Transverse colon (tissue), 4 donors: ENCODE measurements around the gene PARM1. TPM values are rescaled to one million over a fixed set of nuclear protein-coding genes. Genes with fewer than 3 reads are reported as not detected.

Experiments used
- DNase-seq: peaks from one replicate; pipeline ENCODE4 v3.0.0-alpha.2; 2019
- H3K27ac ChIP-seq, 4 donors: fragments of 200-600 bp; sonication (generic); 2 replicates each; pipeline ENCODE4 v1.5.1; 2016 to 2018; ENCODE audit warnings: inconsistent platforms in 4 of 4
- H3K27me3 ChIP-seq: fragments of 200-600 bp; sonication (generic); 2 replicates; pipeline ENCODE4 v1.5.1; 2017; ENCODE audit warnings: inconsistent platforms
- H3K36me3 ChIP-seq, 4 donors: fragments of 200-600 bp; sonication (generic); 2 replicates each; pipeline ENCODE4 v1.5.1; 2017 to 2019; ENCODE audit warnings: inconsistent platforms in 4 of 4
- H3K4me1 ChIP-seq, 4 donors: fragments of 200-600 bp; sonication (generic); 2 replicates each; pipeline ENCODE4 v1.5.1; 2017 to 2020; ENCODE audit warnings: inconsistent platforms in 4 of 4
- H3K4me3 ChIP-seq, 4 donors: fragments of 200-600 bp; sonication (generic); 1 replicate in 1 of 4; 2 replicates in 3 of 4; pipeline versions ENCODE4 v1.5.1 to v1.6.1; 2017 to 2019; ENCODE audit warnings: inconsistent platforms in 4 of 4
- H3K9me3 ChIP-seq, 2 donors: fragments of 200-600 bp; sonication (generic); 2 replicates each; pipeline ENCODE4 v1.5.1; 2017 to 2019; ENCODE audit warnings: inconsistent platforms in 2 of 2
- EP300 ChIP-seq: sonication (generic); formaldehyde crosslinking; IDR thresholded peaks from one replicate; pipeline ENCODE4 v1.6.1; 2017; ENCODE audit warnings: antibody characterized with exemption, low read depth
- POLR2A ChIP-seq: fragments of 450-650 bp; IDR thresholded peaks from one replicate; pipeline ENCODE4 v1.6.1; 2016; ENCODE audit warnings: antibody characterized with exemption, mild to moderate bottlenecking, moderate library complexity
- POLR2AphosphoS5 ChIP-seq, 3 donors: sonication (generic); formaldehyde crosslinking; IDR thresholded peaks; one replicate each; pipeline ENCODE4 v1.6.1; 2016; ENCODE audit warnings: antibody characterized with exemption in 3 of 3
- WGBS, 2 donors: methylation state at CpG; one replicate each; pipeline ENCODE4 v1.1.5; 2018; ENCODE audit warnings: low coverage in 1 of 2; 5-methylcytosine and 5-hydroxymethylcytosine counted together
- in situ Hi-C, 4 donors: fragments of 200-750 bp; cut with MboI; loops; one replicate each; pipeline versions ENCODE4 v1.15.0 to v1.15.1; 2017; ENCODE audit warnings: low sequenced_read_pairs in 3 of 4, low pct_ligation_motif_present in 1 of 4, low pct_unique_long_range_greater_than_20kb in 1 of 4
- intact Hi-C: fragments of 100-400 bp; cut with DNase I; formaldehyde crosslinking; loops from one replicate; pipeline ENCODE4 v1.15.1; 2023; ENCODE audit warnings: low total_unique reads
- total RNA-seq, 4 donors: library from RNA; depleted of rRNA; stranded (reverse); fragments of >200 nt; gene quantifications; one replicate each; pipeline ENCODE4 v1.1.0, GENCODE V29; 2016
- TF ChIP-seq, protein P1 (sequence below), 5 experiments: fragments of 200-600 bp in 3 of 5; fragments of 450-650 bp in 2 of 5; sonication (generic) in 3 of 5; IDR thresholded peaks; 1 replicate in 2 of 5; 2 replicates in 3 of 5; pipeline ENCODE4 v1.5.1; 2016 to 2017; ENCODE audit warnings: antibody characterized with exemption in 5 of 5, inconsistent platforms in 3 of 5, mild to moderate bottlenecking in 2 of 5, moderate library complexity in 1 of 5

PARM1 gene
- total RNA-seq, 4 donors from 2014 or later, result 61.7 to 183 (median 120) TPM

DNA sequence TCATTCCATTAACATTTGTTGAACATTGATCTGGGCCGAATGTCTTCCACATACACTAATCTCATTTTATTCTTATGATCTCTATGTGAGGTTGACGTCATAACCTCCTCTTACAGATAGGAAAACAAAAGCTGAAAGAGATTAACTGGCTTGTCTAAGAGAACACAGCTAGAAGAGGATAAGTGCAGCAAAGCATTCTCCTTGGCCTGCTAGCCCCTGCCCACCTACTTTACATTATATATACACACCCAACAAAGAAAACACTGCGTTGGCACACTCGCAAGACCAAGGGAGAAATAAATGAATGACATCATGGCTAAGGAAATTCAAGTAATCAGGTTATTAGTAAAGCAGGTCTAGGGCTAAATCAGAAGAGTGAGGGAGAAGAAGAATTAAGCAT, 138.4 kb downstream of the PARM1 start:
- intact Hi-C loops (no loop called here), in situ Hi-C loops (no loop called here)
- Histone ChIP-seq H3K36me3 (no peaks in the 10 kb centered on the region), H3K27me3 (no peaks in the 10 kb centered on the region), H3K4me1 (no peaks in the 10 kb centered on the region), H3K9me3 (no peaks in the 10 kb centered on the region), H3K4me3 (no peak overlapping the region), H3K27ac (no peak overlapping the region)
- 44 to 65% methylated on average over 4 of the region's 4 CpGs for WGBS, 2 donors
- no peak for DNase-seq
- TF ChIP-seq POLR2AphosphoS5 (IDR thresholded peaks at IDR 0.05) (no peak), EP300 (no peak), POLR2A (no peak)
- TF ChIP-seq, protein P1, sequence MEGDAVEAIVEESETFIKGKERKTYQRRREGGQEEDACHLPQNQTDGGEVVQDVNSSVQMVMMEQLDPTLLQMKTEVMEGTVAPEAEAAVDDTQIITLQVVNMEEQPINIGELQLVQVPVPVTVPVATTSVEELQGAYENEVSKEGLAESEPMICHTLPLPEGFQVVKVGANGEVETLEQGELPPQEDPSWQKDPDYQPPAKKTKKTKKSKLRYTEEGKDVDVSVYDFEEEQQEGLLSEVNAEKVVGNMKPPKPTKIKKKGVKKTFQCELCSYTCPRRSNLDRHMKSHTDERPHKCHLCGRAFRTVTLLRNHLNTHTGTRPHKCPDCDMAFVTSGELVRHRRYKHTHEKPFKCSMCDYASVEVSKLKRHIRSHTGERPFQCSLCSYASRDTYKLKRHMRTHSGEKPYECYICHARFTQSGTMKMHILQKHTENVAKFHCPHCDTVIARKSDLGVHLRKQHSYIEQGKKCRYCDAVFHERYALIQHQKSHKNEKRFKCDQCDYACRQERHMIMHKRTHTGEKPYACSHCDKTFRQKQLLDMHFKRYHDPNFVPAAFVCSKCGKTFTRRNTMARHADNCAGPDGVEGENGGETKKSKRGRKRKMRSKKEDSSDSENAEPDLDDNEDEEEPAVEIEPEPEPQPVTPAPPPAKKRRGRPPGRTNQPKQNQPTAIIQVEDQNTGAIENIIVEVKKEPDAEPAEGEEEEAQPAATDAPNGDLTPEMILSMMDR (IDR thresholded peaks at IDR 0.05), result no peak

DNA sequence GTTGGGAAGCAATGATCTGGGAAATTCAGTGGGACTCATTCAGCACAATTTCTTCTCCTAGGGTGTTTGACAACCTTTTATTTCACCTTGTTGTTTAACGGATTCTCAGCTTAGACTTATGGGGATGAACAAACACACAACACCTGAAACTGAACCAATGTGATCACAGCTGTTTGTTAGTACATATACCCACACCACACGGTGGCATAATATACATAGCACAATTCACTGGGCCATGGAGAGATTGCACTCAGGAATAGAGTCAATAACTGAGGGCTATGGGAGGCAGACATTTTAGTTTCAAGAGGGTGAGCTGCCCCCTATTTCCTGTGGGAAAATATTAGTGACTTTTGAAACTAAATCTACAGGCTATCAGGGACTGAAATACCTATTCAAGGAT, 148.0 kb downstream of the PARM1 start:
- WGBS, 2 donors, result 93 to 100% methylated on average over 1 to 2 of the region's 2 CpGs
- Histone ChIP-seq H3K4me1 (no peaks in the 10 kb centered on the region), H3K27ac (no peak overlapping the region), H3K9me3 (no peaks in the 10 kb centered on the region), H3K36me3 (no peaks in the 10 kb centered on the region), H3K4me3 (no peak overlapping the region), H3K27me3 (no peaks in the 10 kb centered on the region)
- no peak for TF ChIP-seq POLR2AphosphoS5 (IDR thresholded peaks at IDR 0.05)
- no peak for DNase-seq
- intact Hi-C loops (no loop called here), in situ Hi-C loops (no loop called here)

DNA sequence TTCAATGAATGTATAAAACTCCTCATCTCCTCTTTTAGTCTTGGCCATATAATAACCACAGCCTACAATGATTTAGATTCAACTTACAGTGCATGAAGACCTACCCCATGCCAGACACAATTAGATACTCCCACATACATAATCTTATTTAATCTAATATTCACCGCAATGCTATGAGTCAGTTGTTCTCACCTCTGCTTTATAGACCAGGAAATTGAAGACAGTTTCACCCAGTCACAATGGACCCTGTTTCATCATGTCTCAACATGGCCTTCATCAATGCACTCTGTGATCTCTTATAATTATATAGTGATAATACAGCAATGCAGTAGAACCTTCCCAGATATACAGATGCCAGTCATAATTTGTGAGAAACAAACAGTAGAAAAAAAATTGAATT, 148.6 kb downstream of the PARM1 start:
- Histone ChIP-seq H3K4me1 (no peaks in the 10 kb centered on the region), H3K9me3 (no peaks in the 10 kb centered on the region), H3K27me3 (no peaks in the 10 kb centered on the region), H3K4me3 (no peak overlapping the region), H3K36me3 (no peaks in the 10 kb centered on the region), H3K27ac (no peak overlapping the region)
- intact Hi-C loops, result no loop called here
- DNase-seq, result no peak
- in situ Hi-C loops, result no loop called here
- no peak for TF ChIP-seq POLR2AphosphoS5 (IDR thresholded peaks at IDR 0.05)
- no peak for TF ChIP-seq EP300
- TF ChIP-seq POLR2A, result no peak
- TF ChIP-seq, protein P1 (IDR thresholded peaks at IDR 0.05), result no peak
- WGBS, 2 donors, result 91 to 96% methylated on average over 1 of the region's 1 CpG

DNA sequence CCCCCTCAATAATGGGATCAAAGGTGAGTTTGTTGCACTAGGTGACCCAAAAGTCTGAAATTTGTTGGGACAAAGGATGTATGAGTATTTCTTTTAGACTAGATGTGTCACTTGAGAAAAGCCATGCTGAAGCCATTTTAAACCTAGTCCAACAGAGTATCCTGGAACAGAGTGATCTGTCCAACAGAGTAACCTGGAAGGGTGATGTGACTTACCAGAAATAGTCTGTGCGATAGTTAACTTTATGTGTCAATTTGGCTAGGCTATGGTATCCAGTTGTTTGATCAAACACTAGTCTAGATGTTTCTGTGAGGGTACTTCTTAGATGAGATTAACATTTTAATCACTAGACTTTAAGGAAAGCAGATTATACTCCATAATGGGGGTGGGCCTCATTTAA, 154.5 kb downstream of the PARM1 start:
- intact Hi-C loops (no loop called here), in situ Hi-C loops (no loop called here)
- peaks cover 0 to 8% (median 0%) of the 10 kb centered on the region in 4 donors for H3K4me1 ChIP-seq
- WGBS, 2 donors, result 86 to 100% methylated on average over 1 of the region's 1 CpG
- H3K27ac ChIP-seq, result no peak overlapping the region
- H3K27me3 ChIP-seq, result no peaks in the 10 kb centered on the region
- no peak overlapping the region for H3K4me3 ChIP-seq
- no peak for DNase-seq
- H3K36me3 ChIP-seq, result no peaks in the 10 kb centered on the region
- TF ChIP-seq EP300 (no peak), POLR2A (no peak), POLR2AphosphoS5 (IDR thresholded peaks at IDR 0.05) (no peak)
- no peaks in the 10 kb centered on the region for H3K9me3 ChIP-seq

DNA sequence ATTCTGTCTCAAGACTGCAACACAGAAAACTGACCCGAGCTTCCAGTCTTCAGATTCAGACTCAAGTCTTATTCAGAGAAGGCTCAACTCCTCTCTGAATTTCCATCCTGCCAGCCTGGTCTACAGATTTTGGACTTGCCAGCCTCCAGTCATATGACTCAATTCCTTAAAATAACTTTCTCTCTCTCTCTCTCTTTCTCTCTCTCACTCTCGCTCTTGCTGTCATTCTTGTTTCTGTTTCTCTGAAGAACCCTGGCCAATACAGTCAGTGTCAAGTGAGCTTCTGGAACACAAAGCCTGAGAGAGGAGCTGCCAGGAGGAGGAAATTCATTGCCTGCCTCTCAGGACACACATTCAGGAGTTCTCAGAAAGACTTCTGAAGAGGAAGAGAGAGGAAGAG, 154.9 kb downstream of the PARM1 start:
- no peaks in the 10 kb centered on the region for H3K9me3 ChIP-seq
- intact Hi-C loops, result no loop called here

More for the DNA sequence above, 154.9 kb downstream of the PARM1 start:
- in situ Hi-C loops, result no loop called here
- 57 to 73% methylated on average over 1 to 2 of the region's 2 CpGs for WGBS, 2 donors
- no peak for DNase-seq
- Histone ChIP-seq H3K4me1 (peaks cover 0 to 8% (median 0%) of the 10 kb centered on the region in 4 donors), H3K36me3 (no peaks in the 10 kb centered on the region), H3K4me3 (no peak overlapping the region), H3K27me3 (no peaks in the 10 kb centered on the region), H3K27ac (no peak overlapping the region)
- TF ChIP-seq EP300 (no peak), POLR2AphosphoS5 (IDR thresholded peaks at IDR 0.05) (no peak), POLR2A (no peak)
- TF ChIP-seq, protein P1 (IDR thresholded peaks at IDR 0.05), result no peak
